Epithelial cell of proximal tubule (primary cell): Measurements from ENCODE around the gene SUN2. TPM values are rescaled to one million over a fixed set of nuclear protein-coding genes. Genes with fewer than 3 reads are reported as not detected.

Source experiments
- DNase-seq: peaks from one replicate; pipeline ENCODE4 v3.0.0-alpha.2; 2011; ENCODE audit warnings: low read depth
- H3K4me3 ChIP-seq: 2 replicates; pipeline ENCODE4 v1.5.1; 2011; ENCODE audit warnings: low read depth, mild to moderate bottlenecking, low read length
- total RNA-seq: library from RNA; depleted of rRNA; stranded (reverse); fragments of >200 nt; gene quantifications from 2 replicates; pipeline ENCODE4 v1.2.3, GENCODE V29; 2015
- TF ChIP-seq, protein P1 (sequence below): conservative IDR thresholded peaks from 2 replicates; pipeline ENCODE4 v1.5.1; 2012; ENCODE audit warnings: low read depth, mild to moderate bottlenecking, low read length

Gene SUN2
- total RNA-seq, 1 donor from 2014 or later = 88.2 TPM

DNA sequence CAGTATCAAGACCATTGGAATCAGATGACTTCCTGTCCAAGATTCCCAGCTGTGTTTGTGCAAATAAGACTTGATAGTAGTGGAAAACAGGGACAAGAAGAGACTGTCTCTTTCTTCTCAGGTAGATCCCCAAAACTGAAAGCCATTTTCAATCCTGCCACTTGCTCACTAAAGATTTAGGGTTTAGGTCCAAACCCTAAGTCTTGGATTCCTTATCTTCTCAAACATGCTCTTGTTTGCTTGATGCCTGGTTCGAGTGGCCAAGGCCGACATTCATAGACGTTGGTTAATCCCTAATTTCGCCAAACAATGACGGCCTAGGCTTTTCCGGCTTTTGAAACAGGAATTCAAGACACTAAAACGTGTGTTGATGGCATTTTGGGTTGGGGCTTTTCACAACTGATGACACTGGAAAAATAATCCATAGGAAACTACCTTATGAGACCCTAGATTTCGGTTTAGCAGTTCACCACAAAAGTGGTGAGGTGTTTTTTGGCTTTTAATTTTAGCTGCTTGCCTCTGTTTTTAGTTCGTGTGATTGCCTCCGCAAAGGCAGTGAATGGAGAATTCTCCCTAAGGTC is 51.1 kb downstream of the SUN2 start:
- TF ChIP-seq, protein P1, sequence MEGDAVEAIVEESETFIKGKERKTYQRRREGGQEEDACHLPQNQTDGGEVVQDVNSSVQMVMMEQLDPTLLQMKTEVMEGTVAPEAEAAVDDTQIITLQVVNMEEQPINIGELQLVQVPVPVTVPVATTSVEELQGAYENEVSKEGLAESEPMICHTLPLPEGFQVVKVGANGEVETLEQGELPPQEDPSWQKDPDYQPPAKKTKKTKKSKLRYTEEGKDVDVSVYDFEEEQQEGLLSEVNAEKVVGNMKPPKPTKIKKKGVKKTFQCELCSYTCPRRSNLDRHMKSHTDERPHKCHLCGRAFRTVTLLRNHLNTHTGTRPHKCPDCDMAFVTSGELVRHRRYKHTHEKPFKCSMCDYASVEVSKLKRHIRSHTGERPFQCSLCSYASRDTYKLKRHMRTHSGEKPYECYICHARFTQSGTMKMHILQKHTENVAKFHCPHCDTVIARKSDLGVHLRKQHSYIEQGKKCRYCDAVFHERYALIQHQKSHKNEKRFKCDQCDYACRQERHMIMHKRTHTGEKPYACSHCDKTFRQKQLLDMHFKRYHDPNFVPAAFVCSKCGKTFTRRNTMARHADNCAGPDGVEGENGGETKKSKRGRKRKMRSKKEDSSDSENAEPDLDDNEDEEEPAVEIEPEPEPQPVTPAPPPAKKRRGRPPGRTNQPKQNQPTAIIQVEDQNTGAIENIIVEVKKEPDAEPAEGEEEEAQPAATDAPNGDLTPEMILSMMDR = no peak
- H3K4me3 ChIP-seq = peak overlapping the region; percentile 38
- no peak for DNase-seq

DNA sequence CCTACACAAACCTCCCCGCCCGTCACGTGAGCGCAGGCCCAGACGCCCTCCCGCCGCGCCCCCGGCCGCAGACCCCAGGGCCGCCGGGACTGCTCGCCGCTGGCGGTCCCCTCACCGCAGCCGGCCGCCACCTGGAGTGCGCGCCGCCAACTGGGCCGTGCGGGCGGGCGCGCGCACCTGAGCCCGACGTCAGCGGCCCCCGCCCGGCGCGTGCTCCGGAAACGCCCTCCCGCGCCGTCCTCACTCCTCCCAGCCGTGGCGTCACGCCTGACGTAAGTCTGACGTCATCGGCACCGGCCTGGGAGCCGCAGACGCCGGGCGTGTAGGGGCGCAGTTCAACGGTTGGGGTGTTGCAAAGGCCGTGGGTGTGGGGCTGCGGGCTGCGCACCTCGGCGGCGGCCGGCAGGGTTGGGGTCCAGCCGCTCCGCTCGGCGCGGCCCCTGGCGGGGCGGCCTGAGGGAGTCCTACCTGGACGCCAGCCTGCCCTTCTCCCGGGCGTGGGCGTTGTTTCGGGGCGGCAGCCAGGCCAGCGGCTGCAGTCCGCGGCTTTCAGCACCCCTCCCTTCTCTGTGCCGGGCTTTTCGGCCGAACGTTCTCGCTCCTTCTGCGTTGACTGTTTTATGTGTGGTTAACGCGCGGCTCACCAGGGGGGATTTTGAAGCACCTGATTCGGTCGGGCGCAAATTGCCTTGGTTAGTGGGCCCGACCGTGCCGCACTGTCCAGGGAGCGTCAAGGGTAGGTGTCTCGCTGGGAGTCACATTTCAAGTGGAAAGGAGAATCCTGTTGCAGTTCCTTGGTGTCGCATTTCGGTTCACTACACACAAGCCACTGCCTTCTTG is 54.8 kb downstream of the SUN2 start, which contains the start of gene JOSD1:
Gene JOSD1, minus strand, starts transcription at position 155 of the 840 bp plus-strand sequence. CDS start 956 bp downstream, outside the sequence.
- TF ChIP-seq, protein P1 = no peak
- peak within 1 kb of the TSS; percentile 73 for H3K4me3 ChIP-seq
- DNase-seq = no peak

DNA sequence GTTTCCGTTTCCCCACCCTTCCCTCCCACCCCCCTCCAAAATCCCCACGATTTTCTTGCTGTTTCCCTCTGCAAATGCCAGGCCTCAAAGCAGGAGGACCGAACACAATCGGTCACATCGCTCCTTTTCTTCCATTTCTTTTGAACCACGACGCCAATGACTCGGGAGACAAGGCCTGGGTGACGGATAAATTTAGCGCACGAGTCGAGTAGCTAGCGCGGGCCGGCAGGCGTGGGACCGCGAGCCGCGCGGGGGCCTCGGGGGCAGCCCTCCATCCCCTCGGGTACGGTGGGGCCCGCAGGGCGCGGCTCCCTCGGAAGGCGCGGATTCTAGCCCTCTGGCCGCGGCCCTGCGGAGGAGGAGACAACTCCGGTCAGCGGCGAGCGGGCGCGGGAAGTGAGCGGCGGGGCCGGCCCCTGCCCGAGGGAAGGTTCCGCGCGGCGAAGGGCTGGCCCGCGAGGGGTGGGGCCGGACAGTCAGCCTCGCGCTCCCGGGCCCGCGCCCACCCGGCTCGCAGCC is 55.5 kb downstream of the SUN2 start:
- H3K4me3 ChIP-seq = peak overlapping the region; percentile 73
- TF ChIP-seq, protein P1 = no peak
- no peak for DNase-seq

DNA sequence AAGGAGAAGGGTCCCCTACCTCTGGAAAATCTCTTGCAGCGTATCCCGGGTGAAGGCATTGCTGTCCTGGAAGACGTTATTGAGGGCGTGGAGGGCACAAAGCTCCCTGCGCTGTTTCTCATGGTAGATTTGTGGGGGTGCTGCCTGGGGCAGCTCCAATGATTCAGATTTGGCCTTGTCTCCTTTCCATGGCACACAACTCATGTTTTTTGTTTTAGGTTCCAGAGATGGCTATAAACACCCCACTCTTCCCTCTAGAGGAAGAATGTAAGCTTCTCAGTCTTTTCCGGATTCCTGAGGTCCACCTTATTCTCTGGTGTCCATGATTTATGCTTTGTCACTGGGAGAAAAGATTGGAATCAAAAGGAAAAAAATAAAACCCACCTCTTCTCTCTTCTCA is 56.0 kb downstream of the SUN2 start:
- DNase-seq = no peak
- H3K4me3 ChIP-seq = peak overlapping the region; percentile 73
- TF ChIP-seq, protein P1 = no peak

DNA sequence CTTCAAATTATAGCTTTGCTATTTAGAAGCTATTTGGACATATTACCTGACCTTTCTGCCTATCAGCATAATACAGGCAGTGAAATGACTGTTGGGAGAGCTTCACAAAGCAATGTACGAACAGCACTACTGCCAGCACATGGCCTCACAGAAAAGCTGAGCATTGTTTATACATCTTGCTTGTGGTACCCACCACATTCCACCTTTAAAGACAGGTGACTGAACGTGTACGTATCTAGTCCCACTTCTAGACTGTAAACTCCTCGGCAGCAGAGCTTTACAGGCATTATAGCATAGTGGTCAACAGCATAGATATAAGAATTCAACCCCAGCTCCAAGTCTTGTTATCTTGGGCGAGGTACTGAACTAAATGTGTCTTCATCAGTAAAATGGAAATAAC is 56.7 kb downstream of the SUN2 start:
- no peak for DNase-seq
- H3K4me3 ChIP-seq = peak overlapping the region; percentile 73
- TF ChIP-seq, protein P1 = no peak

DNA sequence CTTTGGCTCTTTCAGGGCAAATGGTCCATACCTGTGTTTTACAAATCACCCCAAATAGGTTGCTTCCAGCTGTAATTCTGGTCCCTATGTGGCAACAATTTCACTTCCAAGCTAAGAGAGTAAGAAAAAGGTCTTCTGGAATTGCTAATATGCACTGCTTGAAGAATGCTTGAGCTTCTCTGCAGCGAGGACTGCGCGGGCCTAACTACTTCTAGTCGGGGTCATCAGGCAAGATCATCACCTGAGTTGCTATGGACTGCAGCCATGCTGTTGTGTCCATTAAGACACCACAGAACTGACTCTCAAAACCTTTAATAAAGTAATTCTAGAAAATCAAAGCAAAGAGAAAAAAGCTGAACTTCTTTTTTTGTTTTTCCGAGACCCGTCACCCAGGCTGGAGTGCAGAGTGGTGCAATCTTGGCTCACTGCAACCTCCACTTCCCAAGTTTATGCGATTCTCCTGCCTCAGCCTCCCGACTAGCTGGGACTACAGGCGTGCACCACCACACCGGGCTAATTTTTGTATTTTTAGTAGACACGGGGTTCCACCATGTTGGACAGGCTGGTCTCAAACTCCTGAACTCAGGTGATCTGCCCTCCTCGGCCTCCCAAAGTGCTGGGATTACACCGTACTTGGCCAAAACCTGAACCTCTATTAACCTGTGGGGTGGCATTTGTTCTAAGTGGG is 57.2 kb downstream of the SUN2 start:
- TF ChIP-seq, protein P1 = no peak
- no peak for DNase-seq
- peak overlapping the region; percentile 73 for H3K4me3 ChIP-seq
